HL-60 (cell line): ENCODE results near the gene GTF3C6.

Experiments
- CTCF ChIP-seq: IDR thresholded peaks from one replicate; pipeline ENCODE4 v1.5.1; 2011; ENCODE audit warnings: low read length, control low read depth, inconsistent platforms; ENCODE audit not compliant: insufficient read depth
- GABPA ChIP-seq: IDR thresholded peaks from 2 replicates; pipeline ENCODE4 v1.6.1; 2012; ENCODE audit warnings: low read depth
- POLR2AphosphoS5 ChIP-seq: IDR thresholded peaks from 2 replicates; pipeline ENCODE4 v1.6.1; 2012; ENCODE audit warnings: low read depth

GRCh38 chr6:110971468-110971867 is 13.0 kb downstream of the GTF3C6 start:
- TF ChIP-seq CTCF = no peak
- no peak for TF ChIP-seq GABPA
- no peak for TF ChIP-seq POLR2AphosphoS5
